Cardiac muscle cell (in vitro differentiated cells and primary cell): ENCODE measurements around the gene IFT57. TPM values are rescaled to one million over a fixed set of nuclear protein-coding genes. Genes with fewer than 3 reads are reported as not detected.
A peak's percentile ranks its signal among the peaks of the same experiment; 100 is the strongest.
"Not testable (repeated sequence)": the region's sequence is repeated elsewhere in the genome, so short reads cannot be mapped to it uniquely, and the experiment has no call there.

Experiments
- DNase-seq, 2 donors: peaks; one replicate each; pipeline versions ENCODE4 v3.0.0 to v3.0.0-alpha.2; 2010 to 2017; ENCODE audit warnings: low read depth in 1 of 2, low spot score in 1 of 2
- H3K27ac ChIP-seq: fragments of 200-600 bp; sonication (generic); 2 replicates; pipeline ENCODE4 v1.5.1; 2016
- H3K27me3 ChIP-seq: fragments of 200-600 bp; sonication (generic); 2 replicates; pipeline ENCODE4 v1.6.0; 2016; ENCODE audit warnings: control low read depth
- H3K36me3 ChIP-seq: fragments of 200-600 bp; sonication (generic); 2 replicates; pipeline ENCODE4 v1.5.1; 2016; ENCODE audit warnings: control low read depth
- H3K4me1 ChIP-seq: fragments of 200-600 bp; sonication (generic); 2 replicates; pipeline ENCODE4 v1.8.1; 2017; ENCODE audit warnings: low read depth, mild to moderate bottlenecking, mixed run types
- H3K4me3 ChIP-seq: fragments of 200-600 bp; sonication (generic); 2 replicates; pipeline ENCODE4 v1.5.1; 2016; ENCODE audit warnings: mild to moderate bottlenecking
- H3K9me3 ChIP-seq: fragments of 200-600 bp; sonication (generic); 2 replicates; pipeline ENCODE4 v1.5.1; 2017; ENCODE audit warnings: low read depth, mild to moderate bottlenecking, control low read depth
- CTCF ChIP-seq: IDR thresholded peaks from 2 replicates; pipeline ENCODE4 v1.5.1; 2012; ENCODE audit warnings: low read depth, mild to moderate bottlenecking, low read length
- polyA plus RNA-seq: library from polyadenylated mRNA; unstranded; fragments of >200 nt; fragmentation: Nextera tagmentation; extraction: Ambion mirVana; gene quantifications from 2 replicates; pipeline ENCODE4 v1.2.1, GENCODE V29; 2016
- total RNA-seq: library from RNA; depleted of rRNA; stranded (reverse); fragments of >200 nt; gene quantifications from 2 replicates; pipeline ENCODE4 v1.2.3, GENCODE V29; 2016

The IFT57 gene
- total and polyA plus RNA-seq, 2 experiments from 2014 or later: 37.2 to 77.3 TPM

DNA sequence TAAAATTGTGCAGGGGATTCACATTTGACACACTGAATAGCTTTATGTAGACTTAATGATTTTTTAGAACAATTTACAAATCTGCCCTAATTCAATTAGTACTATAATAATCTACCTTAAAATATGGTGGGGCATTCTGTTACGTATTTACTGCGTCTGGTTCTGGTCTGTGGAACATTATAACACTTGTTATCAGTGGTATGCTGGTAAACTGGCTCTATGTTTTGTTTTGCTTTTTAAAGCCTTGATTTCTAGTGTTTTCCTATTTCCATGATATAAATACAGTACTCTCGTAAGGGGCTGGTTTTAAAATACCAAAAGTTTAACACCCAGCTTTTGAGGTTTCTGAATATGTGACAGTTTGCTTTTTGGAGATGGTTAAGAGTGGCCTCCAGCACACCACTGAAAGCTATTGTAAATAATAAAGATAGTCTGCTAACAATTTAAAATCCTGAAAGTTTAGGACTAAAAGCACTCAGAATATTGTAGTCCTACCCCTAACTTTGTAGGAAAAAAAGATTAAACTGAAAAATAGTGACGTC is 65.8 kb downstream of the IFT57 start:
- no peaks in the 10 kb centered on the region for H3K9me3 ChIP-seq
- H3K36me3 ChIP-seq: no peaks in the 10 kb centered on the region
- no peak overlapping the region for H3K27ac ChIP-seq
- no peak for TF ChIP-seq CTCF
- DNase-seq: no peak
- H3K4me1 ChIP-seq: no peaks in the 10 kb centered on the region
- H3K27me3 ChIP-seq: no peaks in the 10 kb centered on the region
- H3K4me3 ChIP-seq: no peak overlapping the region

DNA sequence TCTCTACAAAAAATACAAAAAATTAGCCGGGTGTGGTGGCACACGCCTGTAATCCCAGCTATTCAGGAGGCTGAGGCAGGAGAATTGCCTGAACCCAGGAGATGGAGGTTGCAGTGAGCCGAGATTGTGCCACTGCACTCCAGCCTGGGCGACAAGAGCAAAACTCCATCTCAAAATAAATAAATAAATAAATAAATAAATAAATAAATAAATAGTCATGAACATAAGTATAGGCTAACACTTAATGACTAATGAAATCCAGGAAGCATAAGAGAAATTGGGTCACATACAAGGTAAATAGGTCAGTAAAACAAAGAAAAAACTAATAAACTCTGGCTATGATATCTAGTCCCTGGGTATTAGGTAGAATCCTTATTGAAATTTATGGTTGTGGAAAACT is 66.6 kb downstream of the IFT57 start:
- H3K36me3 ChIP-seq, DNase-seq, H3K27me3 ChIP-seq, H3K9me3 ChIP-seq, H3K4me3 ChIP-seq, H3K27ac ChIP-seq, H3K4me1 ChIP-seq: not testable (repeated sequence)

DNA sequence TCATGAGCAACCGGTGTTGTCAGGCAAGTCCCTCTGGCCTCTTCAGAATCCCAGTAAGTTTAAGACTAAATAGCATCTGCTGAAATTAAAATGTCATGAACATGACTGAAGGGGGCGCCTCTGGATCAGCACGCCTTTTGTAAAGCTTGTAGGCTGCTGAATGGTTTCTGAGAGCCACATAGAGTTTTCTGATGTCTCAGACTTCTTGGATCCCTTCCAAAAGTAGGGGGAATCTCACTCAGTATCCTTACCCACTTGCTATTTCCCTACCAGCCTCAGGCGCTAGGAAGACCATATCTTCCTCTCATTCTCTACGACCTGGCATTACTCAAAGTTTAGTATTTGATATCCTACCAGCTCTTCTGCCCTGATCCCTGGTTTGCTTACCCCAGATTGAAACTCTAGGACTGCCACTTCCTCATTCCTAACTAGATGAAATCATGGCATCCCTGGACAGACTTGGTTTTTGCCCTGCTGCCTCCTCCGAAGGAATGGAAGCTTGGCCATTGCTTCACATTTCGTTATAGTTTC is 68.7 kb downstream of the IFT57 start:
- H3K9me3 ChIP-seq: no peaks in the 10 kb centered on the region
- TF ChIP-seq CTCF: peak; percentile 56
- no peak overlapping the region for H3K4me3 ChIP-seq
- no peaks in the 10 kb centered on the region for H3K36me3 ChIP-seq
- DNase-seq: peak; percentile 46 to 81
- H3K4me1 ChIP-seq: no peaks in the 10 kb centered on the region
- no peaks in the 10 kb centered on the region for H3K27me3 ChIP-seq
- no peak overlapping the region for H3K27ac ChIP-seq

DNA sequence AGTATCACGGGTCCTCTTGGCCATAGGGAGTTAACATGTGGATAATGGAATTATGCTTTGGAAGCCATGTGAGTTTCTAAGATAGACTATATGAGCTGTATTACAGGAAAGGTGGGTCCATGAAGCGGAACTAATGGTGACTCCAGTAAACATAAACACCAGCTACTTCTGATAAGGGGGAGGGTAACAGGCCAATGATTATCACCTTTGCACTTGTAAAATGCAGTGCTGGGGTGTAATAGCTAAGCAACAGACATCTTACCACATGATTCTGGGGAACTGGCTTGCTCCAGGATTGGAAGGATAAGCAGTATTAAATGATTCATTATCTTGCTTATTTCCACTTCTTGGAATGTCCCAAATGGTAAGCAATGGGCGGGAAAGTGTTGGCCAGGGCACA is 70.0 kb downstream of the IFT57 start:
- H3K9me3 ChIP-seq: no peaks in the 10 kb centered on the region
- H3K27ac ChIP-seq: no peak overlapping the region
- H3K4me1 ChIP-seq: no peaks in the 10 kb centered on the region
- DNase-seq: no peak
- no peak for TF ChIP-seq CTCF
- H3K36me3 ChIP-seq: no peaks in the 10 kb centered on the region
- H3K4me3 ChIP-seq: no peak overlapping the region
- H3K27me3 ChIP-seq: no peaks in the 10 kb centered on the region

- no peak for DNase-seq
- Histone ChIP-seq H3K27me3 (no peaks in the 10 kb centered on the region), H3K9me3 (no peaks in the 10 kb centered on the region), H3K36me3 (no peaks in the 10 kb centered on the region), H3K4me1 (no peaks in the 10 kb centered on the region), H3K27ac (no peak overlapping the region), H3K4me3 (no peak overlapping the region)
- TF ChIP-seq CTCF: no peak
Observed at GRCh38 chr3:108150200-108150599, 72.0 kb downstream of the IFT57 start.

DNA sequence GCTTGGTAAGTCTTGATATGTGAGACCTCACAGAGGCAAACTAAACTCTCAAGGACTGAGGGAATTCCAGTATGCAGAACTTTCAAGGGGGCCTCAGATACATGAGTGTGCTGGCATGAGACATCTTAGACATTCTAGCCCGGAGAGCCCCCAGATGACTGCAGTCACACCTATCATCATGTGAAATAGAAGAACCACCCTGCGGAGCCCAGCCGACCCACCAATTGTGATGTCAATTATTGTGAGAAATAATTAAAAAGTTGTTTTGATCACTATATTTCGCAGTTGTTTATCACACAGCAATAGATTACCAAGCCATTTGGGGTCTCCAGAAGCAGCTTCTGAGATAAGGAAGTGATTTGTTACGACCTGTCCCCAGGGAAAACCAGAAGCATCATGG is 76.1 kb downstream of the IFT57 start:
- Histone ChIP-seq H3K9me3 (no peaks in the 10 kb centered on the region), H3K4me1 (no peaks in the 10 kb centered on the region), H3K27me3 (no peaks in the 10 kb centered on the region), H3K27ac (no peak overlapping the region), H3K4me3 (no peak overlapping the region), H3K36me3 (no peaks in the 10 kb centered on the region)
- no peak for DNase-seq
- no peak for TF ChIP-seq CTCF
